Measurements from ENCODE around the gene KTN1. TPM values are rescaled to one million over a fixed set of nuclear protein-coding genes. Genes with fewer than 3 reads are reported as not detected.

Gene KTN1, protein sequence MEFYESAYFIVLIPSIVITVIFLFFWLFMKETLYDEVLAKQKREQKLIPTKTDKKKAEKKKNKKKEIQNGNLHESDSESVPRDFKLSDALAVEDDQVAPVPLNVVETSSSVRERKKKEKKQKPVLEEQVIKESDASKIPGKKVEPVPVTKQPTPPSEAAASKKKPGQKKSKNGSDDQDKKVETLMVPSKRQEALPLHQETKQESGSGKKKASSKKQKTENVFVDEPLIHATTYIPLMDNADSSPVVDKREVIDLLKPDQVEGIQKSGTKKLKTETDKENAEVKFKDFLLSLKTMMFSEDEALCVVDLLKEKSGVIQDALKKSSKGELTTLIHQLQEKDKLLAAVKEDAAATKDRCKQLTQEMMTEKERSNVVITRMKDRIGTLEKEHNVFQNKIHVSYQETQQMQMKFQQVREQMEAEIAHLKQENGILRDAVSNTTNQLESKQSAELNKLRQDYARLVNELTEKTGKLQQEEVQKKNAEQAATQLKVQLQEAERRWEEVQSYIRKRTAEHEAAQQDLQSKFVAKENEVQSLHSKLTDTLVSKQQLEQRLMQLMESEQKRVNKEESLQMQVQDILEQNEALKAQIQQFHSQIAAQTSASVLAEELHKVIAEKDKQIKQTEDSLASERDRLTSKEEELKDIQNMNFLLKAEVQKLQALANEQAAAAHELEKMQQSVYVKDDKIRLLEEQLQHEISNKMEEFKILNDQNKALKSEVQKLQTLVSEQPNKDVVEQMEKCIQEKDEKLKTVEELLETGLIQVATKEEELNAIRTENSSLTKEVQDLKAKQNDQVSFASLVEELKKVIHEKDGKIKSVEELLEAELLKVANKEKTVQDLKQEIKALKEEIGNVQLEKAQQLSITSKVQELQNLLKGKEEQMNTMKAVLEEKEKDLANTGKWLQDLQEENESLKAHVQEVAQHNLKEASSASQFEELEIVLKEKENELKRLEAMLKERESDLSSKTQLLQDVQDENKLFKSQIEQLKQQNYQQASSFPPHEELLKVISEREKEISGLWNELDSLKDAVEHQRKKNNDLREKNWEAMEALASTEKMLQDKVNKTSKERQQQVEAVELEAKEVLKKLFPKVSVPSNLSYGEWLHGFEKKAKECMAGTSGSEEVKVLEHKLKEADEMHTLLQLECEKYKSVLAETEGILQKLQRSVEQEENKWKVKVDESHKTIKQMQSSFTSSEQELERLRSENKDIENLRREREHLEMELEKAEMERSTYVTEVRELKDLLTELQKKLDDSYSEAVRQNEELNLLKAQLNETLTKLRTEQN (N-terminal part only)
- 86.1 and 90.0 TPM in 2 replicates for total RNA-seq

DNA sequence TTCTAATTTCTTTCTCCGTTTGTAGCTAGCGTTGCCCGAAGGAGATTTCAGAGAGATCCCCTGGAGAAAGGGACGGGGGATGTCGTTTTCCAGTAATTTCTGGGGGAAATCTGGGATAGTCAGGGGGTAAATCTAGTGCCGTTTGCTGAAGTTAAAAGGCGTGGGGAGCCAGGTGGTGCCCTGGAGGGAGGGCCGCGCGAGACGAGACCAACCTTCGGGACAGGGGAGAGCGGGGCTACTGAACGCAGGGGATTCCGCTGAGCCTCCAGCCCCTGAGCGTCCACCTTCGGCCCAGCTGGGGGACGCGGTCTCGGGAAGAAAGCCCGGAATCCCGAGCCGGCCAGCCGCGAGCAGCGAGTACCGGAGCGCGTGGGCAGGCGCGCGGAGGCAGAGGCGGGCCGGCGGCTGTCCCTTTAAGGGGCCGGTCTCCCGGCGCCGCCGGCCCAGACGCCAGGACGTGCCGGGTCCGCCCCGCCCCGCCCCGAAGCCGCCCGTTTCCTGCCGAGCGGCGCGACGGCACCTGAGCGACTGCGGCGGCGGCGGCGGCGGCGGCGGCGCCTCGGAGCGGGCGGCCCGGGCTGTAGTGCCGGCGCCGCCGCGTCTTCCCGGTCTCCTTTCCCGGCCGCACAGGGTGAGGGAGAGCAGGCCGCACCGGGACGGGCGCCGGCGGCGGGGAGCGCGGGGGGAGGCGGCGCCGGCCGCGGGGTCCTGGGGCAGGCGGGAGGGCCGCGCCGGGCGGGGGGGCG, at the start of gene KTN1:
Gene KTN1 (plus strand): TSS at position 484 of the 746 bp plus-strand sequence. CDS start 31,842 bp downstream, outside the sequence.

Other genes starting within 250 kb of the KTN1 start
- gene ATG14, start 168.4 kb upstream of the KTN1 start, total RNA-seq = 9.7 and 10.8 TPM in 2 replicates
- gene TBPL2, start 139.6 kb upstream of the KTN1 start, total RNA-seq = not detected in 2 replicates

Data from cardiac ventricle fibroblast (primary cell).